HG03045 (cell line): ENCODE data around the gene NEK1.

Source experiments
- ATAC-seq: cut with Tn5 transposase; IDR thresholded peaks from one replicate; pipeline ENCODE4 v1.9.1; 2021; ENCODE audit warnings: mild to moderate bottlenecking, moderate library complexity; ENCODE audit not compliant: unreplicated experiment

NEK1 gene

DNA sequence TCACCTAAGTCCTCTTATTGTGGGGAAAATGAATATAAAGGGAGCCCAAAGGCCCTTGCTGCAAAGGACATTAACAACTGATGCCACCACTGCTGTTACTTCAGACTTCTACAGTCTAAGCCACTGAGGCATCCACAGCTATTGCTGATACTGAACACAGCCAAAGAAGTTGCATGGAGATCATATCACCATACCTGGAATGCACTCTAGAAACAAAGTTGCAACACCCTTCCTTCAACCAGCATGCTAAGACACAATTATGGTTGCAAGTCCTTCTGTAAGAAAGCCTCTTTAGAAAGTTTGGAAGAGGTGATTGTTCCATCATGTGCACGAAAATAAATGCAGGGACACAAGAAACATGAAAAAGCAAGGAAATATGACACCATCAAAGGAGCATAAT, 236.0 kb downstream of the NEK1 start:
- no peak for ATAC-seq

DNA sequence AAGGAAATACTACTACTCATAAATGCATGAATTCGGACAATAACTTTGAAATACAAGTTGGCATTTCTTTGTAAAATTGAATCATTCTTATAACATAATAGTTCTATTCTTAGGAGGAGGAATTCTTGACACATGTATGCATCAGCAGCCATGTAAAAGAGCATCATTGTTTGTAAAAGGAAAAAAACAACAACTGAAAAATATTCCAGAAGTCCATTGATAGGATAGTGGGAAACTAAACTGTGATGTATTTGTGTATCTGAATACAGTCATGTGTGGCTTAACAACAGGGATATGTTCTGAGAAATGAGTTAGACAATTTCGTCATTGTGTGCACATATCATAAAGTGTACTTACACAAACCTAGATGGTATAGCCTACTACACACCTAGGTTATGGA, 239.6 kb downstream of the NEK1 start:
- no peak for ATAC-seq

GRCh38 chr4:169369634-169370033, 242.7 kb downstream of the NEK1 start:
- no peak for ATAC-seq

- ATAC-seq = no peak
Observed at GRCh38 chr4:169367826-169368225, 244.6 kb downstream of the NEK1 start.

GRCh38 chr4:169366821-169367220, 245.6 kb downstream of the NEK1 start:
- ATAC-seq = no peak

GRCh38 chr4:169362607-169363006, 249.8 kb downstream of the NEK1 start:
- no peak for ATAC-seq

GRCh38 chr4:169361756-169362155, 250.6 kb downstream of the NEK1 start:
- ATAC-seq = no peak

GRCh38 chr4:169359961-169360360, 252.4 kb downstream of the NEK1 start:
- no peak for ATAC-seq

GRCh38 chr4:169352360-169352759, 260.0 kb downstream of the NEK1 start:
- no peak for ATAC-seq

DNA sequence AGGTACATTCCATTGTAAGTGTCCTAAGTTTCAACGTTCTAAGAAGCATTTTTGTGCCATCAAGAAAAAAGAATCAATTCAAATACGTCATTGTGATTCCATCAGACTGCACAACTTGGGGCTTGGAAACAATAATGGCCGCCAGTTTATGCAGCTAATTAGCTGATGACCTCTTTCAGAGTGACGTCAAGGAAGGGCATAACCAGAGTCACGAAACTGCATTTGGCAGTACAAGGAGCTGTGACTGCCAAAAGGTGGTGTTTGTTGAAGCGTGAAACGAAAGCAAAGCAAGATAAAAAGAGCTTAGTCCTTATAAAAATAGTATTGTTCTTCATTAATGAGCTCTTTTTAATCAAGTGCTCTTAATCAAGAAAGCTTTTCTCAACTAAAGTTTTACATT, 260.5 kb downstream of the NEK1 start:
- ATAC-seq = no peak

- ATAC-seq = no peak
Observed at GRCh38 chr4:169348541-169348940, 263.8 kb downstream of the NEK1 start.

DNA sequence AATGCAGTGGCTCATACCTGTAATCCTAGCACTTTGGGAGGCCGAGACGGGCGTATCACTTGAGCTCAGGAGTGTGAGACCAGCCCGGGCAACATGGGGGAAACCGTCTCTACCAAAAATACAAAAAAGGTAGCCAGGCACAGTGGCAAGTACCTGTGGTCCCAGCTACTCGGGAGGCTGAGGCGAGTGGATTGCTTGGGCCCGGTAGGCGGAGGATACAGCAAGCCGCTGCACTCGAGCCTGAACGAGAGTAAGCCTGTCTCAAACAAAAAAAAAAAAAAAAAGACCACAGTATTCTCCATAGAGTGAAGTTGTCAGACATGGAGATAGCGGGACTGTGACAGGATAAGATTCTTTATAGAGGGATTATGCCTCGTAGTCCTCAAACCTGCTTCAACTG, 265.5 kb downstream of the NEK1 start:
- ATAC-seq = no peak

DNA sequence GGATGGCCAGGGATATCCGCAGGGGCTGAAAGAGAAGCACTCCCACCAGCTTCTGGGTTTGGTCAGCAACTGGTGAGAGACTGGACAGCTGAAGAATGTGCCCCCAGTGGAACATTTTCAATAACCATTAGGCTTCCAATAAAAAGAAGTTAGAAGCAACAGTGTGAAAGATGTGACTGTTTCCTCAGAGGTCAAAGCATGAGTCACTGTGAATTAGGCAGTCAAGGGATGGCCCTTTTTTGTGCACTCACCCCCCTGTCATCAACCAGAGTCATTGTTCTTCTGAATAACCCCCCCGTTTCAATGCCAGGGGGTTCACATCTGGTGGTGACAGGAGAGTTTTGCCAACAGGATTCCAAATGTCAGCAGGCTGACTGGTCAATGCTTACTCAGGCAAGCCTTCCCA, 267.1 kb downstream of the NEK1 start:
- ATAC-seq = no peak
